ENCODE measurements around the gene EPHB3.

GRCh38 chr3:184592371-184593219, 31.0 kb downstream of the EPHB3 start:
- TF ChIP-seq GATA2 (IDR thresholded peaks at IDR 0.05; ENCODE audit: low read depth, low read length): no peak
- TF ChIP-seq GATA3 (IDR thresholded peaks at IDR 0.05; ENCODE audit: low read depth, low read length): no peak
